HL-60/S4 treated with phorbol 12-myristate 13-acetate at 8.2 ng/mL for 4 days and 3 days (cell line): ENCODE data around the gene TSTD2.

Experiments
- in situ Hi-C: fragments of 300-500 bp; cut with MboI; formaldehyde crosslinking; loops from 2 replicates; pipeline ENCODE4 v1.15.0; 2022; ENCODE audit warnings: low sequenced_read_pairs

Gene TSTD2

DNA sequence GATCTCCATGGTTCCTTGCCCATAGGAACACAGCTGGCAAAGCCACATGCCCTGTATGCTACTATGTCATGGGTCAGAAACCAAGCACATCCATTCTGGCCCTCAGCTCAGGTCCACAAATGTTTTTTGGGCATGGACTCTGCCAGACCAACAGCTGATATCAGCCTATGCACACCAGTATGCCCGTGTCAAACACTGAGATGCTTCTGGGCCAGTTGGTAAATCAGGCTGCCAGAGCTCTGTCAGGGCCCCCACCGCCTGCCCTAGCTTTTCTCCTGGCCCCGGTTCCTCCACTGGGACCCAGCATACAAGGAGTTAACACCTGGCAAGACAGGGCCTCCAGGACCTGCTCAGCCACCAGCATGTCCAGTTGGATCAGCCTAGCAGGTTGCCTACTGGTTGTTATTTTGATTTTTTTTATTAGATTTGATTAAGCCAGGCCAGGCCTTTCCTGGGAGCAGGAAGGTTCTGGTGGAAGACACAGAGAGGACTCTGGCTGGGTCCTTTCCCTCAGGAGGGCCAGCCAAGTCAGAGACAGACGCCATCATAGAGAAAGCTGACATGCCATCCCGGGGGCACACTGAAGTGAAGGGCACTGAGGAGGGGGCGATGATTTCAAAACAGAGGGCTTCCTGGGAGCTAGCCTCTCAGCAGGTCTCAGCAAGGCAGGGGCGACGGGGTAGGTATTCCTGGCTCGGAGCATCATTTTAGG is 65.8 kb downstream of the TSTD2 start:
- in situ Hi-C loops = no loop called here

DNA sequence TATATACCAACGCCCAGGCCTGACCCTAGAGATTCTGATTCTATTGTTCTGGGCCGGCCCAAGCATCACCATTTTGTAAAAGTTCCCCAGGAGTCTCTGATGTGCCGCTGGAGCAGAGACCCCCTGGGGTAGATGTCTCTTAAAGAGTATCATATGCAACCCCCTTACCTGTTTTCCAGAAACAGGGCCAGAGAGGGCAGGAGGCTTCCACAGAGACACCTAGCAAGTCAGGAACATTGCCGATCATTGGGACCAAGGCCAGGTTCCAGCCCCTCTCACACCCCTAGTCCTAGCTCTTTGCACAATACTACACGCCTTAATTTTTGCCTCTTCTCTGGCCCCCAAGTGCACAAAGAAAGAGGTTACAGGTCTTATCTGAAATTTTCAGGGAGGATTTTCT is 67.9 kb downstream of the TSTD2 start:
- in situ Hi-C loops = no loop called here

DNA sequence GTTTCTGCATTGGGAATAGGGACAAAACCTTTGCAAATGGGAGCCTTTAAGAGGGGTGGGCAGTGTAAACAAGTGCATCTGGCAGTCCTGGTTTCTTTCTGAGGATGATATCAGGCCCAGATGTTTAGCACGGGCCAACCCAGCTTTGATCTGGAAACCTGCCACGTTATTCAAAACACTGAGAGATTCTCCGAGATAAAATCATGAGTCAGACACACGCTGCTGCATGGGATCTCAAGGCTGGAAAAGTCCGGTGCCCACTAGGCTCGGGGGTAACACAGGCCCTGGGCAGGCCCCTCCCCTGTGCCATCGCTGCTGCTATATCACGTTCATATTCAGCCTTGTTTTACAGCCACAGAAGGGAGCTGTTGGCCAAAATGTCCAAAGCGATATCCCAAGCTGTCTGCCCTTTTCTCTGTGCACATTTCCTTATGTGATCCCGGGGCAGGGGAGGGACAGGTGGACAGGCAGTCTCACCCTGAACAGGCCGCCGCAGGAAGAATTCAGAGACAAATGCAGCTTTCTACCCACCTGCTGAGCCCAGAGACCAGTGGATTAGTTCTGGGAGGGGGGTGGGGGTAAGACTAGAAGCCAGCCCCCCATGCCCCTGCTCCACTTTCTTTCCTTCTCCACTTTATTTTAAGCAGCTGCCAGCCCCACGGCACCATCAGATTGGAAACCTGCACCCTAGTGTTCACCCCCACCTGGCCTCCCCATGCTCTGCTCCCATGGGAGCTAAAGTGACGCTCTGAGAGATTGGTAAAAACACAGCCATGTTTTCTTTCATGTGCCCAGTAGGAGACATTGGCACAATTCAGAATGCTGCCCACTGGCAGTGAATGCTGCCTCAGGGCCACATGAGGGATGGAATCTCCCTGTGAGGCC is 68.6 kb downstream of the TSTD2 start:
- in situ Hi-C loops = no loop called here

DNA sequence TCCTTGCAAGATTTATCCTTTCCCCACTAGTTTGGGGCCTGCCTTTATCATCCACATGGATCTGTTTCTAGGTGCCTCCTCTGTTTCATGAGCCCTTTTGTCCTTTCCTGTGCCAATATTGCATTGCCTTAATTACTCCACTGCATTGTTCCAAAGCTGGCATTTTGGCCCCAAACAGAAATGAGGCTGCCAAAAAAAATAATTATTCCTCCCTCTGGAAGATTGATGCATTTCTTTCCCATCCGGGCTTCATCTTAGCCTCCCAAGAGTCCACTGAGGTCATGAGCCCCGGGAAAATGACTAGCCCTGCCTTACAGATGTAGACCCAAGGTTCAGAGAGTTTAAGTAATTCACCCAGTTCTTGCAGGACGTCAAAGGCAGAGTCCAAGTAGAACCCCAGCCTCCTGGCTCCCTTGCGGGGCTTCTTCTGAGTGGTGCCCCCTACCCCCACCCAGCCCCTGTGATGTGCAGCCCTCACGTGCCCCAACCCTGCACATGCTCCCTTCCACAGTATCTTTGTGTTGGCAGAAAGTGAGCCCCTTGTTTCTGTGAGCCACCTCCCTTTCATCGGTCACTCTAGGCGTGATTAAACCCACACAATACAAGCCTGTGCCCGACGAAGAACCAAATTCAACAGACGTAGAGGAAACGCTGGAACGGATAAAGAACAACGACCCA is 69.6 kb downstream of the TSTD2 start:
- in situ Hi-C loops = no loop called here

DNA sequence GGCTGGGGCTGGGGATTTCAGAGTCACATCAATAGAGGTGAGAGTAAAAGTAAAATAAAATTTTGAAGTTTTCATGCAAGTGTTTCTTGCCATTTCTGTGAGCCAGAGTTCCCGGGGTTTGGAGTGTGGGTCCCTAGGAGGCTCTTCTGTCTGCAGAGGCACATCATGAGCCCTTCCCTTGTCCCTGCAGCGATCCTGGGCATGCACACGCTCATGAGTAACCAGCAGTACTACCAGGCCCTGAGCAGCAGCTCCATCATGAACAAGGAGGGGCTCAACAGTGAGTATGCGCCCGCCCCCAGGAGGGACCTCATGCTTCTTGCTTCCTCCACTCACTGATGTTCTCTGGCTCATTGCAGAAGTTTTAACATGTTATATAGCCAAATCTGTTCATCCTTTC is 70.6 kb downstream of the TSTD2 start:
- in situ Hi-C loops = no loop called here

DNA sequence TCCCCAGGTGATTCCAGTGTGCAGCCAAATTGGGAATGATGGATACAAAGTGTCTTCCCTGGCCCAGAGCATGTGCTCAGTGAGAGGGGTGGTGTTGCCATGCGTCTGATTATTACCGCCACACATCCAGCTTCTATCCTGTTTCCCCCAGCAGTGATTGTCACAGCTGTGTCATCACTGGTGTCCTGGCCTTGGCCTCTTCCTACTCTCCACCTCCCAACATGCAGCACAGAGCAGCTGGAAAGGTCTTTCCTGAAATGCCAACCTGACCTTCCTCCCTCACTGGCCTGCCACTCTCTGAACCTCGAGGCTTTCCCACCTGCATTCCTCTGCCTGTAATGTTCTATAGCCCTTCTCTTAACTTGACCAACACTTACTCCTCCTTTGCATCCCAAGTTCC is 71.7 kb downstream of the TSTD2 start:
- in situ Hi-C loops = no loop called here

DNA sequence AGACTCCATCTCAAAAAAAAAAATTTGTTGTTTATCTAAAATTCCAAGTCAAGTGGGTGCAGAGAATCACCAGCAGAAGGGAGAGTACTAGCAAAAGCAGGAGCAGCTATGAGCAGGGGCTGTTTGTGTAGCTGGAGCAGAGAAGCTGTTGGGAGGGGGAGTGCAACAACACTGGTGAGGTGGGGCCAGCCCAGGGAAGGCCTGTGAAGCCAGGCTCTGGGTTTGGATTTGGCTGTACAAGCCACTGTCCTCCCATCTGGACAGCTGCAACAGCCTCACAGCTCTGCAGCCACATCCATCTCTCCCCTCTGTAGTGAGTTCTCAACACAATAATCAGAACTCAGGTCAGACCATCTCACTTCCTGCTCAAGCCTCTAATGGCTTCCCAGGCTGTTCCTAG is 72.3 kb downstream of the TSTD2 start:
- in situ Hi-C loops = no loop called here

DNA sequence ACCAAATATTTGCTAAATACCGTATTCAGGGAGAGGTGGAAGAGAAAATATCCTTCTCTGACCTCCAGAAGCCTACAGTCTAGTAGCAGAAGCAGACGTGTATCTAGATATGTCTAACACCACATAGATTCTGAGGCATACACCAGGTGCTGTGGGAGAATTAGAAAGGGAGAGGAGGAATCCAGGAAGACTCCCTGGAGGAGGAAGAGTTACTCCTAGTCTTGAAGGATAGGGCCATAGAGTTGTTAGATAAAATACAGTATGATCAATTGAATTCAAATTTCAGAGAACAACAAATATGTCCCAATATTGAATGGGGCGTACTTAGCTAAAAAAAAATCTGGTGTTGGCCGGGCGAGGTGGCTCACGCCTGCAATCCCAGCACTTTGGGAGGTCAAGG is 73.0 kb downstream of the TSTD2 start:
- in situ Hi-C loops = no loop called here

DNA sequence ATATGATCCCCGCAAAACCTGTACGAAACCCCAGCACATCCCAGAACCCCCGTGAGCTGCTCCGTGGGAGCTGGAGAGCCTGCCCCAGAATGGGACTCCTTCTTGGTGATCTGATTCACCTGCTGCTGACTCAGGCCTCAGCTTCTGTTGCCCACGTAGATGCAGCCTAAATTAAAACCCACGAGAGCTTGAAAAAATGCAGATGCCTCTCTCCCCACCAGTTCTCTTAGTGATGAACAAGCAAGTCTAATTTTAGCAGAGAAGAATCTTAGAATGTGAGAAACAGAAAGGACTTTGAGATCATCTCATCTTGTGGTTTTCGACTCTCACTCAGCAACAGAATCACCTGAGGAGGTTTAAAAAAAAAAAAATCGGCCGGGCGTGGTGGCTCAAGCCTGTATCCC is 74.1 kb downstream of the TSTD2 start:
- in situ Hi-C loops = no loop called here

DNA sequence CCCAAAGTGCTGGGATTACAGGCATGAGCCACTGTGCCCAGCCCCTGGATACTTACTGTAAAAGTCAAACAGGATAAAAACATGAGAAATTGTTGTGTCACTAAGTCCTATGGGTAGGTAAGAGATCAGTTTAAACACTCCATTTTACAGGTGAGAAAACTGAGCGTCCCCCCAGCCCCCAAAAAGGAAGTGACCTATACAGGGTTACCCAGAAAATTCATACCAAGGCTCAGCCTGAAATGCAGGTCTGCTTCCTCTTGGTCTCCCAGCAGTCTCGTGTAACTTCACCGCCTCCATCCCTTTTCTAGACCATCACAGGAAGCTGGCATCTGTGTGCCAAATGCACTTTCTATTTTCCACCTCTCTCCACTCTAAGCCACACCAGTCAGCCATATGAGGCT is 74.5 kb downstream of the TSTD2 start:
- in situ Hi-C loops = no loop called here

DNA sequence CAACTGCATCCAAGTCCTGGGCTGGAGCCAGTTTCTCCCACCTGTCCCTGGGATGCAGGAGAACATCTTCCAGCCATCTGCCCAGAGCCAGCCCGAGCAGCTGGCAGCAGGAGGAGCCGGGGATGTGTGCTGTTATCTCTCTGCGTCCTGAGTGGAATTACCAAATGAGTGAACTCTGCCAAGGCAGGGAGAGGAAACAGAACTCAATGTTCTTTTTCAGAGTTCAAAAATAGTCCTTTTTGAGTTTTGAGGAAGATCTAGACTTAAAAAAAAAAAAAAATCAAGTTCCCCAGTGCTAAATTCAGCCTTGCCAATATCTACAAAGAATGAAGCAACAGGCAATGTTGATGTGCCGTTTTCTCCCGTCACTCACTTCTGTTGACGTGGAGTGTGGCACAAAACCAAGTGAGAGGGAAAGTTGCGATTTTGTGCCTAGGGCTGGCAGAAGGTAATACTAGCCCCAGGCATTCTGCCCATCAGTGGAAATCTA is 75.5 kb downstream of the TSTD2 start:
- in situ Hi-C loops = no loop called here

DNA sequence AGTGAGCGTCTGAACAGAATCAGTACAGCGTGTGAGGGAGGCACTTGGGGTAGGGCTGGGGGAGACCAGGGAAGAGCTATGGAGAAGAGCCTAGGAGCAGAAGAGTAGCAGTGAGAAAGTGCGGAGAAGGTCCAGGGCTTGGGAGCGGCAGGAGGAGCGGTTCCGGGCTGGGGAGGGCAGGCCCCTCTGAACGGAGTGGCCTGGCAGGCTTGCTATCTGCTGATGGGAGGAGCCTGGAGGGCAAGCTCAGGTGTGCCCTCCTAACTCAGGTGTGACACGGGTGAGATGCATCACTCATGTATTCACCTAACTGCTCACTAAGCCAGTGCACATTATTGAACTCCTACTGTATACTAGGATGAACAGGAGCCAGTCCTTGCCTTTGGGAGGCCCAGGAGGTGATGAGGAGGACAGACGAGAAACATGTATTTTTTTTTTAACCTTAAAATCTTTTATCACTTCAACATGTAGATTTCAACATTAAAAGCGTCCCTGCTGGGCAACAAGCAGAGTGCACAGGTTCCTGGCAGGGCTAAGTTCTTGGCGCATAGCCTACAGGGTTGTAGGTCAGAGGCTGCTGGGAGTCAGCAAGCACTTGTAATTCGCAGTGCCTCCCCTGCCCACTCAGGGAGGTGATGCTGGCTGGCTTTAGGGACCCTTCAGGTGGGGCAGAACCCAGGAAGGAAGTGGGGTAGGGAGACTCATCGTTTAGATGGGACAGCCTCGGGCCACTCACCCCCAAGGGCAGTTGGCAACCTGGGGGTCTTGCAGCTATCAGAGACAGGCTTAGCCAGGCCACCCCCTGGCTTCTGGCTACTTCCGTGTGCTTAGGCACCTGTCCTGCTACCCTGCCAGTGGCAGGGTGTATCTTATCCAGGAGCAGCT is 76.2 kb downstream of the TSTD2 start:
- in situ Hi-C loops = no loop called here

DNA sequence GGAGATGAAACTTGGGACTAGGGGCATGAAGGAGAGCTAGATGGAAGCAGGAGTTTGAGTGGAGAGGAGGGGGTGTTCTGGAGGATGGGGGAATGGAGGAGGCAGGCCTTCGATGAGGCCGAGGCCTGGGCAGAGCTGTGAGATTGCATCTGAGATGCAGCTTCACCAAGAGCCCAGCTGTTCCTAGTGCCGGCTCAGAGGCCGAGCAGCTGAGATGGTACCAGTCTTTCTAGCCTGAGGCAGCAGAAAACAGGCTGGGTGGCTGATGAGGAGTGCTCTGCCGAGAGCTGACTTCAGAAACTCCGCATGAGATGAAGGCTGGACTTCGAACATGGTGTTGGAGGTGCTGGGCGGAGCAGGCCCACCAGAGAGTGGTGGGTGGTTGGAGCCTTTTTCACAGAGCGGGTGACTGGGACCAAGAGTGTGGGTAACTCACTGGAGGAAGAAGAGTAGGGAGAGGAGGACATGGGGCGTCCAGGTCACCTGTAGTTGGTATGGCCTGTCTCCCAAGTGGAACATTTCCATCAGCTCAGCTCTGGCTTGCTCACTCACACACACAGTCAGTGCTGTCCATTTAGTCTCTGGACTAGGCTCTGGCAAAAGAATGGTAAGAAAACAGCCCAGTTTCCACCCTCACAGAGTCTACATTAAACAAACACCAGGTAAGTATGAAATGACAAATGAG is 77.0 kb downstream of the TSTD2 start:
- in situ Hi-C loops = no loop called here

DNA sequence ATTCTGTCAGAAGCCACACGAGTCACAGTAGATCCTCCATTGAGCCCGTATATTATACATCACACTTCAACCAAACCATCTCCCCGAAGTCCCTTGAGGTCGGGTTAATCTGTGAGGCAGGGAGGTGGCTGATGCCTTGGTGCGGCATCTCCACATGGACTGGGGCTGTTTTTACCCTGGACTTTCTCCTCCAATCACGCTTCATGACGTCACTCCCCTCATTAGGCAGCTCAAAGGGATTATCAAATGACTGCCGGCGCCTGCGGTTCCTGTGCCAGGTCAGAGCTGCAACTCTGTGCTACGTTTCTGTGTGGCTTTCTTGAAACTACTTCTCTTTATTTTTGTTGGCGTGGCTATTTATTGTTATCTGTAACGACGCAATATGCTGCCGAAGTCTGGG is 78.0 kb downstream of the TSTD2 start:
- in situ Hi-C loops = no loop called here

DNA sequence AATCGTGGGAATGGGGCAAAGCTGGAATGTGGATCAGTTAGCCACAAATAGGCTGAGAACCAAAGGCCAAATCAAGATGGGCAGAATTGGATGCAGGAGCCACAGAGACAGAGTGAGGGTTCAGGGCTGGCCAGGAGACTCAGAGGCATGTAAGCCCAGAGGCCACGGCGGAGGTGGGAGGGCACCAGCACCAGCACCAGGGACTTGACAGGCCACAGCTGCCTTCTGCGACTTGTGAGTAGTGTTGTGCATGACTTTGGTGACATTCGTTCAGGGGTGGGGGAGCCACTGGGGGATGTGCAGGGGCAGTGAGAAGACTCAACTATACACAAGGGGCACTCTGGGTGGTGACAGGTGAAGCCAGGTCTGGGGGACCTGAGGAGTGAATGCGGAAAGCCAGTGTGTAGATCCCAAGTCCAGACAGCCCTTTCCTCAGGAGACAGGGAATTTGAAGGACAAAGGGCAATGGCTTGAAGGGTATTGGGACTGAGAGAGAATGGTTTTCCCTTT is 78.5 kb downstream of the TSTD2 start:
- in situ Hi-C loops = no loop called here

DNA sequence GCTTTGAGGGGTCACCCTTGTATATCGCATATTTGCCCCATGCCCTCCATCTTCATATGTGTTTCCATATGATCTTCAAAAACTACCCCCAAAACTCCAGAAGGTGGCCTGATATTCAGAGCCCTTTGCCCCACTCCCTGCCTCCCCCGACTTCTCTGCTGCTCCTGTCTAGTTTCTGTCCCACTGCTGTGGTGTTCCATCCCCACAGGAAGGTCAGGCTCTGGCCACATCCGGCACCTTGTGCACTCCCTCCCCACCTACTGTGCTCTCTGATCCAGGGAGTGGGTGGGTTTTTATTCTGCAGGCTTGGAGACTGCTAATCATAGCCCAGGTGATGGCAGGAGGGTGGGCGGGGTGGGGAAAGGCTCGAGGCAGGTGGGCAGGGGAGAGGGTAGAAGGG is 79.3 kb downstream of the TSTD2 start:
- in situ Hi-C loops = no loop called here

DNA sequence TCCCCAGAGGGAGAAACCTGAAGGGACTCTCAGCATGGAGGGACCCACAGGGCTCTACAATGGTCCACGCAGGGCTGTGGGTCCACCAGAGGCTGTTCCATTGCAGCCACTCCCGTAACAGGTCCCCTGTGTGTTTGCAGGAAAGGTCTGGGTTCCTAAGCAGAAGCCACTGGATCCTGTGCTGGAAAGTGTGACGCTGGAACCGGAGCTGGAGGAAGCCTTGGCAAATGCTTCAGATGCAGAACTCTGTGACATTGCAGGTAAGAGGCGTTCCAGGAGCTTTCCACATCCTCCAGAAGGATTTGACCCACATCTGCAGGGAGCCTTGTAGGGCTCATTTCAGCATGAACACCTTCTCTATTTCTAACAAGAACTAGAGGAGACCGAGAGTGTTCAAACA is 80.0 kb downstream of the TSTD2 start:
- in situ Hi-C loops = no loop called here

DNA sequence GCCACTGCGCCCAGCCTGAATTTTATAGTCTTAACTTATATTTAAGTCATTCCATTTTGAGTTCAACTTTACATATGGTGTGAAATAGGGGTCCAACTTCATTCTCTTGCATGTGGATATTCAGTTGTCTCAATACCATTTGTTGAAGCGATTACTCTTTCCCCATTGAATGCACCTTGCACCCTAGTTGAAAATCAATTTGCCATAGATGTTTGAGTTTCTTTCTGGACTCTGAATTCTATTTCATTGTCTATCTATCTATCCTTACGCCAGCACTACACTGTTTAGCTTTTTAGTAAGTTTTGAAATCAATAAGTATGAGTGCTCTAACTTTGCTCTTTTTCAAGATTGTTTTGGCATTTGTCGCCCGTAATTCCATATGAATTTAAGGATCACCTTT is 81.9 kb downstream of the TSTD2 start:
- in situ Hi-C loops = no loop called here

DNA sequence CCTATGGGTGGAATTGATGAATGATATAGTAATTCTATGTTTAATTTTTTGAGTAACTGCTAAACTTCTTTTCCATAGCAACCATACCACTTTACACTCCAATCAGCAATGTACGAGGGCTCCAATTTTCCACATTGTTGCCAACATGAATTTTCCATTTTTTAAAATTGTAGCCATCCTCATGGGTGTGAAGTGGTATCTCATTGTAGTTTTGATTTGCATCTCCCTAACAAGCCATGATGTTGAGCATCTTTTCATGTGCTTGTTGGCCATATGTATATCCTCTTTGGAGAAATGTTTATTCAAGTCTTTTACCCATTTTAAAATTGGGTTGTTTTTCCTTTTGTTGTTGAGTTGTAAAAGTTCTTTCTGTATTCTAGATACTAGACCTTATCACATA is 82.8 kb downstream of the TSTD2 start:
- in situ Hi-C loops = no loop called here
